HG02981 (cell line): Measurements from ENCODE around the gene GCKR.
"Not testable (repeated sequence)": the region's sequence is repeated elsewhere in the genome, so short reads cannot be mapped to it uniquely, and the experiment has no call there.

Experiments used
- ATAC-seq: cut with Tn5 transposase; IDR thresholded peaks from one replicate; pipeline ENCODE4 v1.9.1; 2021; ENCODE audit warnings: mild to moderate bottlenecking, moderate library complexity; ENCODE audit not compliant: unreplicated experiment

The GCKR gene

DNA sequence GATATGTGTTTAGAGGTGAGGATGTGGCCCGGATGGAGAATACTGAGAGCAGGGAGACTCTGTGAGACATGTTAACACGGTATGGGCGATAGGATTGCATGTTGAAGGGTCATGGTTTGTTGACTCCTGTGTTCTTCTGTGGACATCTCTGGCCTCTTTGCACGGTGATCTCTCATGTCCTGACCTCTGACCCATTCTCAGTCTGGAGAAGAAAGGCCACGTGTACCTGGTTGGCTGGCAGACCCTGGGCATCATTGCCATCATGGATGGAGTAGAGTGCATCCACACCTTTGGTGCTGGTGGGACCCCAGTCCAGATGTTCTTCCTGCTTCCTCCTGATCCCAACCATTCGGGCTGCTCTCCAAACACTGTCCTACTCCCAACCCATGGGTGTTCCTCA is 9.9 kb downstream of the GCKR start:
- ATAC-seq = no peak

DNA sequence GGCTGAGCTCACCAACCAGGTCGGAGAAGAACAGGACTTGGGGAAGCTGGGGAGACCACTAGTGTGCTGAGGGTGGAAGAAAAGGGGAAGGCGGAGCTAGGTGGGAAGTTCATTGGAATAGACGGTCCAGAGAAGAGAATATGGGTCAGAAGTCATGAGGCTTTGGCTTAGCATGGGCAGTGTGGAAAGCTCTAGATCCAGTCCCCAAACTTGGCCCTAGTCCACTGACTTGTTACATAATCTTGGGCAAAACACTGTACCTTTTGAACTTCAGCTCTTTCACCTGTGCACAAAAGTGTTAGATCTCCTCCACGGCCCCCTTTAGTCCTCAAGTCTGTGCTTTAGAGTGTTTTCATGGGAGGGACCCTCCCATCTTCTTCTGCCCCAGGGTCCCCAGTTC is 10.7 kb downstream of the GCKR start:
- ATAC-seq = no peak

DNA sequence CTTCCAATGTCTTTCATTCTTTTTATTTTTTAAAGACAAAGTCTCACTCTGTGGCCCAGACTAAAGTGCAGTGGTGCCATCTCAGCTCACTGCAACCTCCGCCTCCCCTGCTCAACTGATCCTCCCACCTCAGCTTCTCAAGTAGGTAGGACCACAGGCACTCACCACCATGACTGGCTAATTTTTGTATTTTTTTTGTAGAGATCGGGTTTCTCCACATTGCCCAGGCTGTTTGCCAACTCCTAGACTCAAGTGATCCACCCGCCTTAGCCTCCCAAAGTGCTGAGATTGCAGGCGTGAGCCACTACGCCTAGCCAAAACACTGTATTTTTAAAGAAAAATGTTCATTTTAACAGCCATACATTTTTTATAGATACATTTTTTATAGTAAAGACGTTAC is 12.7 kb downstream of the GCKR start:
- no peak for ATAC-seq

GRCh38 chr2:27518113-27518781 is 21.6 kb downstream of the GCKR start:
- no peak for ATAC-seq

DNA sequence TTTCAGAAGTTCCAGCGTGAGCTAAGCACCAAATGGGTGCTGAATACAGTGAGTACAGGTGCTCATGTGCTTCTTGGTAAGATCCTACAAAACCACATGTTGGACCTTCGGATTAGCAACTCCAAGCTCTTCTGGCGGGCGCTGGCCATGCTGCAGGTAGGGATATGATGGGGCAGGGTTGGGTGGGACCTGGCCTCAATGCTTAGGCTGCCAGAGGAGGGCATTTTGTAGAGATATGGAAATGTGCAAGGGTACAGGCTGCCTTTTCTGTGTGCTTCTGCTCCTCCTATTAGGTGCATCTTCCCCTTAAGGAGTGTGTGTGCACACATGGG is 22.1 kb downstream of the GCKR start:
- no peak for ATAC-seq

DNA sequence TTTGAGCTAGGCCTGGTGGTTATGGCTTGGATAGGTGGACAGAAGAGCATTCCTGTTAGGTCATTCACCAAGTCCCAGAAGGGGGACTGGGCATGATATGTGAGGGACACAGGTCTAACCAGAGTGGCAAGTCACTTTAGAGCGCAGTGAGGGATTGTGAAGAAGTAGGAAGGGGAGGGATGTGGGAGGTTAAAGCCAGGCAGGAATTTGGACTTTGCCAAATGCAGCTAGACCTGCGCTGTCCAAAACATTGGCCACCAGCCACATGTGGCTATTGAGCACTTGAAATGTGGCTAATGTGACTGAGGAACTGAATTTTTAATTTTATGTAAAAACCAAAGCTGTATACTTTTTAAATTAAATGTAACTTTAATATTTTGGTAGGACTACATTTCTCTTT is 23.7 kb downstream of the GCKR start:
- no peak for ATAC-seq

GRCh38 chr2:27522400-27522945 is 25.8 kb downstream of the GCKR start:
- no peak for ATAC-seq

DNA sequence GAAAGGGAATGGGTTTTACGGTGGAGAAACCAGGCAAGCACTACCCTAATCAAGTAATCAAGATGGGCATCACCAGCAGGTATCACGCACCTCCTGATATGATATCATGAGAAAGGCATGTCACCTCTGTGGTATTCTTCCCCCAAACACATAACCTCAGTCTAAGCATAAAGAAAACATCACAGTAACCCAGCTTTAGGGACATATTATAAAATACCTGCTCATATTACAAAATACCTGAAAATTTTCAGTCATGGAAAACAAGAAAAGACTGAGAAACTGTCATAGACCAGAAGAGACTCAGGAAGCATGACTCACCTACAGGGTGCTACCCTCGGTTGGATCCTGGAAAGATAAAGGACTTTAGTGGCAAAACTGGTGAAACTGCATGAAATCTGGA is 30.5 kb downstream of the GCKR start:
- no peak for ATAC-seq

DNA sequence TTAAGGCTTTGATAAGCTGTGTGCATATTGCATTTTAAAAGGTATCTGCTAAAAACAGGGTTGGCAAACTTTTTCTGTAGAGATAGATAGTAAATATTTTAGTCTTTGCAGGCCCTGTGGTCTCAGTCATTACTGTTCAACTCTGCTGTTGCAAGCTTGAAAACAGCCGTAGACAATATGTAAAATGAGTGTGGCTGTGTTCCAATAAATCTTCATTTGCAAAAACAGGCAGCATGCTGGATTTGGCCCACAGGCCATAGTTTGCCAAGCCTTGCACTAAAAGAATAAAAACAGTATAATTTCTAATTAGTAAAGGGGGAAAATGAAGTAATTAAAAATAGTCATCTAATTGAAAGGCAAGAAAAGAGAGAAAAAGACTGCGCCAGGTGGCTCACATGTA is 35.3 kb downstream of the GCKR start:
- no peak for ATAC-seq

DNA sequence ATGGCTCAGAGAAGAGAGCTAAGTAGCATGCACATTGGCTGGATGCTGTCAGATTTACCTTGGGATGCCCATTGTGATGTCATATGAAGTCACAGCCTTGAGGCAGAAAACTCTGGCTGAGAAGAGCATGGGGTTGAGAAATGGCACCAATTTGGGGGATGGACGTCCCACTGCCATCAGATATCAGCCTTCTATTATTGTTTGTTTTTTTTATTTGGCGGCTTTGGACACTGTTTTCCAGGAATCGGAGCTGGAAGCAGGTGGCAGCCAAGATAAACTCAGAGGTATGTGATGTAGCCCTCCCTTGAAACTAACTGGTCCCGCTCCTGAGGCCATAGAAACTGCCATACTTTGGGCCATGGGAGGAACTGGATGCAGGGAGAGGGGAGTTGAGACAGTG is 40.6 kb downstream of the GCKR start:
- ATAC-seq = no peak

- ATAC-seq = not testable (repeated sequence)
Measured at GRCh38 chr2:27538839-27539450, 42.3 kb downstream of the GCKR start.

GRCh38 chr2:27539649-27540048 is 43.0 kb downstream of the GCKR start:
- ATAC-seq = not testable (repeated sequence)

- ATAC-seq = no peak
Measured at GRCh38 chr2:27544143-27544821, 47.6 kb downstream of the GCKR start.

GRCh38 chr2:27545348-27546141 is 48.9 kb downstream of the GCKR start:
- no peak for ATAC-seq

DNA sequence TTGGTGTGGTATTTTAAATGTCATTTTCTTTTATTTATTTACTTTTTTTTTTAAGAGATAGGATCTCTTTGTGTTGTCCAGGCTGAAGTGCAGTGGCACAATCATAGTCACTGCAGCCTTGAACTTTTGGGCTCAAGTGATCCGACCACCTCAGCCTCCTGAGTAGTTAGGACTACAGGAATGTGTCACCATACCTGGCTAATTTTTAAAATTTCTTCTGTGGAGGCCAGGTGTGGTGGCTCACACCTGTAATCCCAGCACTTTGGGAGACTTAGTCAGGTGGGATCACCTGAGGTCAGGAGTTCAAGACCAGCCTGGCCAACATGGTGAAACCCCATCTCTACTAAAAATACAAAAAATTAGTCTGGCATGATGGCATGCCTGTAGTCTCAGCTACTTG is 52.7 kb downstream of the GCKR start:
- ATAC-seq = no peak

GRCh38 chr2:27551514-27551913 is 54.9 kb downstream of the GCKR start:
- no peak for ATAC-seq

DNA sequence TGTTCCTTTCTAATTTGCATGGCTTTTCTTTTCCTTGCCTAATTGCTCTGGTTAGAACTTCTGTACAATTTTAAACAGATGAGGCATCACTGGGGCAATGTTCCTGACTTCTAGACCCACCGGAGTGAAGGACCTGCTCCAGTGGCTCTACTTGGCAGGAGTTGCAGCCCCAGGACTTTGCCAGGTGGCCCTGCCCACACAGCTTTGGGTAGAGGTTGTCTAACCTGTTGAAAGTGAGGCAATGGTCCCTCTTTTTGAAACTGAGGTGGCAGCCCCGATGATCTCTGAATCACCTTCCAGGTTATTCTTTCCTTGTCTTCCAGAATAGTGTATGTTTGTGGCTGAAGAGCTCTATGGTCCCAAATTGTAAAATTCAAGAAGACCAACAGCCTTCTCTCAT is 56.3 kb downstream of the GCKR start:
- ATAC-seq = no peak

- not testable (repeated sequence) for ATAC-seq
Measured at GRCh38 chr2:27554451-27554850, 57.8 kb downstream of the GCKR start.

- no peak for ATAC-seq
Measured at GRCh38 chr2:27559228-27559627, 62.6 kb downstream of the GCKR start.

DNA sequence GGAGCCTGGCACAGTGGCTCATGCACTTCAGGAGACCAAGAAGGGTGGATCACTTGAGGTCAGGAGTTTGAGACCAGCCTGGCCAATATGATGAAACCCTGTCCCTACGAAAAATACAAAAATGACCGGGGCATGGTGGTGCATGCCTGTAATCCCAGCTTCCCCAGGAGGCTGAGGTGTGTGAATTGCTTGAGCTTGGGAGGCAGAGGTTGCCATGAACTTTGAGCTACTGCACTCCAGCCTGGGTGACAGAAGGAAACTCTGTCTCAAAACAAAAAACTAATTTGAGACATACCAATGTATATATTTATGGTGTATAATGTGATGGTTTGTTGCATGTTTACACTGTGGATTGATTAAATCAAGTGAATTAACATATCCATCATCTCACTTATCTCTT is 64.4 kb downstream of the GCKR start:
- no peak for ATAC-seq

GRCh38 chr2:27566628-27567027 is 70.0 kb downstream of the GCKR start:
- no peak for ATAC-seq
